IPS DF 19.7 (cell line): ENCODE data around the gene RAB2B.

ENCODE experiments used
- DNase-seq: peaks from one replicate; pipeline ENCODE4 v3.0.0-alpha.2; 2013; ENCODE audit warnings: low read depth, low spot score

RAB2B gene

DNA sequence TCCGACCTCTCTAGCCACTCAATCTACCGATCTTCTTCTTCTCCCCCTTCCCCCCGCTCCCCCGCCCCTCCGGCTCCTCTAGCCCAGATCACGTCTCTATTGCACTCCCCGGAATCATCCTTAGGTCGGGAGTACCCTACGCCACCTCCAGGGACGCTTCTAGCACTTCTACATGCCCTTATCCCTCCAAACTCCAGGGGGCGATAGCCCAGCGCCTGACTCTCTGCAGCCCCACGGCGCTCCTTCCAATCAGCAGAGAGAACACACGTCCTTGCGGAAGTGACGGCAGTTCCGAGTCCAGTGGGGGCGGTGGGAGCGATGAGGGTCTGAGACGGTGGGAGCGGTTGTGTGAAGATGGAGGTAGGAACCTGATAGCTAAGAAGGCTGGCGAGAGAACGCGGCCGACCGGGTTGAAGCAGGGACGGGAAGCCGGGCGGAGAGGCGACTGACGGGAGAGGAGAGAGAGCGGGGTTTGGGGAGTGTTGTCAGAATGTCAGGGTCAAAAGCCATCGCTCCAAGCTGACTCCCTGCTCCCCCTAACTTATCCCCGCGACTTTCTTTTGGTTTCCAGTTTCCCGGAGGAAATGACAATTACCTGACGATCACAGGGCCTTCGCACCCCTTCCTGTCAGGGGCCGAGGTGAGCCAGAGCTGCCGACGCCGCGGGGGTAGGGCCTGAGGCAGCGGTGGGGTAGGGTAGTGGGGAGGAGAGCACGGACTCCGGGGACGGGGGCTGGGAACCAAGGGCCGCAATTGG is at the start of gene RAB2B, which contains the start of gene TOX4:
TSS of gene RAB2B (minus strand) at position 35 of the 757 bp plus-strand sequence. CDS start 87 bp downstream, outside the sequence.
TSS of gene TOX4 (plus strand) at position 271 of the 757 bp plus-strand sequence. CDS start at position 355, 84 bp downstream.
- peak; percentile 98 for DNase-seq

DNA sequence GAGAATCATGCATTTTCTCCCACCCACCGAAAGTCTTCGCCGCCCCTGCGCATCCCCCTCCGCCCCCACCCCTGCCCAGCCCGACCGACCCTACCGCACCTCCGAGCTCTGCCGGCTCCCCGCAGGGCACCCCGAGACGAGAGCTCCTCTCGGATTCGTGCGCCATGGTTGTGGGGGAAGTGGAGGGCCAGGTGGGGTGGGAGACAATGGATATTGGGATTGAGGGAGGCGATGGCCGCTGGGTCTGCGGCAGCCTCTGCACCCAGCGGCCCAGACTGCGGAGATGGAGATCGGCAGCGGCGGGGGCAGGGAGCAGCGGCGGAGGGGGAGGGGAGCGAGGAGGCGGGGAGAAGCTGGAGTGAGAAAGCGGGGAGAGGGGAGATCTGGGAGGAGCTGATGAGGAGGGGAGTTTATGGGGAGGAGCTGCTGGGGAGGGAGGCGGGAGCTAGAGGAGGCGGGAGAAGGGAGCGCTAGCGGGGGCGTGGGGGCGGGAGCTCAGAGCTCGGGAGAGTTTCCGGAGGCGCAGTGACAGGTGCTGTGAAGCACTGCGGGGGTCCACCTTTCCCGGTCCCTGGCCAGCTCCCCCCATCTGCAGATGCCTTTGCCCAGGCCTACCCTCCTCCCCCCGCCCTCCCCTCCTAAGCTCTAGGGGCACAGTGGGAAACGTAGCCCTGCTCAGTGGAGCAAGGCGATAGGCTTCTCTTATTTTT is 49.4 kb upstream of the RAB2B start, which contains the start of gene SALL2:
TSS of gene SALL2 (minus strand) at position 385 of the 710 bp plus-strand sequence. CDS start at position 166, 219 bp downstream.
- DNase-seq, result peak; percentile 96

DNA sequence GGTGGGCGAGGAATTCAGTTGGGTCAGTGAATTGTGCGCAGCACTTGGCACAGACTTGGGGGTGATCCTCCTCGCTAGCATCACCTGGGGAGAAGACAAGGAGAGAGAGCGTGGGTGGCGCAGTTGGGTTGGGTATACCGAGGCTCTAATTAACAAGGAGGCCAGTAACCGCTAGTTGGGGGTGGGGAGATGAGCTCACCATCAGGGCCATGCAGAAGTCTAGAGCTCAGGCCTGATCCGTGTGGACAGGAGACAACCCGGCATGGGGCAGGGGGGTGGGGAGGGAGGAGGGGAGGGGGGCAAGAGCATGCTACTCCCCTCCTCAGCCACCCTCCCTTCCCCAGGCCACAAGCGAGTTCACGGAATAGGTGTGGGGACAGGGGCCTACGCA is 48.8 kb upstream of the RAB2B start:
- no peak for DNase-seq

DNA sequence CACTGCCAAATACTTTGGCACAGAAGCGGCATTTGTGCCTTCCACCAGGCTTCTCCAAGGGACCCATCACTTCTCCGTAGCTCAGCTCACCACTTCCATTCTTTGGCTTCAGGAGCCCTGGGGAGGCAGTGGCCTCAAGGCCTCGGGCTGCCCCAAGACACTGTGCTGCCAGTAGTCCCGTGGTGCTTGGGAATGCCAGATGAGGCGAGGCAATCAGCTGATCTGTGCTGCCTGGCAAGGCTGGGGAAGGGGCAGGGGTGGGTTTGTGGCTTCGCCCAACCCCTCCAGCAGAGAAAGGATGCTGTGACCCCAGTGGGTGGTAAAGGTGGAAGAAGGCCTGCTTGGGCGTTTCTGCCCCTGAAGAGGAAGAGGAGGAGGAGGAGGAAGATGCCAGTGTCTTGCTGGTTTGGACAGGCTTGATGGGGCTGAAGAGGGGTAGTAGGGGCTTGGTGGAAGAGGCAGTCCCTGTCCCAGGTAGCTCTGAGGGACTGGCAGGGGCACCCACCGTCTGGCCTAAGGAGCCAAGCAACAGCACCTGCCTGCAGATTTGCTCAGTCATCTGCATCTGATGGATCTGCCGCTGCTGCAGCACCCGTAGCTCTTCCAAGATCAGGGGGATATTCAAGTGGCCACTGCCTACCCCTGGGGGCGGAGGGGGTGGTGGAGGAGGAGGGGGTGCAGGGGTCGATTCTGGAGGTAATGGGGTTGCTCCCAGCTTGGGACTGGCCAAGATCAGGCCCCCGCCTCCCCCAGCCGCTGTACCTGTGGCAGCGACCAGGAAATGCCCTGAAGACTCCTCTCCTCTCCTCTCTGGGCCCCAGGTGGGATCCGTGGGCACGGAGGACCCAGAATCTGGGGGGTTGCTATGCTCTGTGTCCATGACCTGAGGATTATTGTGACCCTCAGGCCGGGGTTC is 48.1 kb upstream of the RAB2B start:
- DNase-seq, result no peak

DNA sequence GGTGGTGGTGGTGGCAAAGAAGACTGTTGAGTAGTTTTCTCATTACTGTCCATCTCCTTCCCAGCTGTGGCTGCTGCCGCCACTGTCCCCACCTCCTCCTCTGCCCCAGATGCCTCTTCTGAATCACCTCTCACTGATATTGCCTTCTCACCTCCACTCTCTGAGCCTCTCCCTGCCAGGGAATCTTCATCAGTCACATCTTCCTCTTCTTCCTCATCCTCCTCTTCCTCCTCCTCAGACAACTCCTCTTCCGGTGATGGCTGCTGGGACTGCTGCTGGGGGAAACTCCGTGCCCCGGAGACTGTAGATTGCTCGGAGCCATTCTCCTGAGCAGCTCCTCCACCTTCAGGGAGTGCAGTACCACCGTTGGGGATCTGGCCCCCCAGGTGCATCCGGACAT is 46.4 kb upstream of the RAB2B start:
- no peak for DNase-seq

DNA sequence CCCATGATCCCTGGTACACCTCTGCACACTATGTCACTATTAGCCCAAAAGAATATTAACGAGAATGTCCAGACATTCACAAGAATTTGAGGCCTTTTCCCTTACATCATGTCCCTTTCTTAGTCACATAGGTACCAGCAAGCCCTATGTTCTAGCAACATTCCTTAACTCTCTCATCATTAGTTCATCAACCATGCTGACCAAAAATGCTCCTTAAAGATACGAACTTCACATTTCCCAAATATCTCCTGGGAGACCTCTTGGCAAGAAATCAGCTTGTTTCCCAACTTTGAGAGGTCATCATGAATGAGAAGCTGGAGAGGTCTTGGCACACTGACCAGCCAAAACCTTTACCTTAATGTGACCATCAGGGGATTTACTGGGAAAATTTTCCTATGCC is 44.7 kb upstream of the RAB2B start:
- DNase-seq, result no peak

DNA sequence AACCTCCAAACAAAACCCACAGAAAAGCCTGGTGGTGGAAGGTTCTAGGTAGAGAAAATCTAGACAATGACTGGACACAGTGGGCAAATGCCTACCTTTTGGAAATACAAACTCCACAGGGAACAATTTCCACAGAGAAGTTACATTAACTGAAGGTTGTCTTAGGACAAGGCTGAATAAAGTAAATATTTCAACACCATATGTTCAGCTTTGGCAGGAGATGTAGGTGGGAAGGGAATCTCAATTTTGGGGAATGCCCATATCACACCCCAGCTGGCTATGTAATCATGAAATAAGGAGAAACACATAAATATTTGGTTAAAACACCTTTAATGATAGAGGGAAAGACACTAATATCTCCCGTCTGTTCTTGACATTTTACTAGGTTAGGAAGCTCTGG is 44.0 kb upstream of the RAB2B start:
- no peak for DNase-seq

DNA sequence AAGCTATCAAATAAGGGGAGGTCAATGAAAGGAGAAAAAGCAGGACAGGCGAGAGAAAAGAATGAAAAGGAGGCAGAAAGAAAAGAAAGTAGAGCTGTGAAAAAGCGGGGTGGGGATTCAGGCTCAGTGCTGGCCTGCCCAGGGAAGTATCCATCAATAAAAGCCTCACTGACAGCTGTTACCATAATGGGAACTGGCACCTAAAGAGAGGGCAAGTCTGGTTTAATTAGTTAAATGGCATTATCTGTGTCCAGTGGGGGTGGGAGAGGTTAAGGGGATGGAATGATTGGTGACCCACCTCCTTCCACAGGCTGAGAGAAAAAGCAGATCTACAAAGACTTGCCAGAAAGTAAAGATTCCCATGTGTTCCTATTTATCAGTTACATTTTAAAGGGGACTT is 42.0 kb upstream of the RAB2B start:
- DNase-seq, result no peak

DNA sequence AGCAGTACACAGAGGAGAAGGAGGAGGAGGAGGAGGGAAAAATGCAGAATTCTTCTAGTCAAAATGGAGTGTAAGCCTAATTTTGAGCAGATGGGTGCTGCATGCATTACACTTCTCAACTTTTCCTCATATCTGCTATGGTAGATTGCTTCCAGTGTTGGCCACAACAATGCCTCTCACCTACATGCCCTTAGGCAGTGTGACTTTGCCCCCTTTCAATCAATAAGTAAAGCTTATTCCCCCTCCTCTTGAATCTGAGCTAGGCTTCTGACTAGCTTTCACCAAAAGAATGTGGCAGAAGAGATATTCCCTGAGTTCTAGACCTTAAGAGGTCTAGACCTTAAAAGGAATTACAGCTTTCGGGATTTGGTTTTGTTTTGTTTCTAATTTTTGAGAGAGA is 37.6 kb upstream of the RAB2B start:
- DNase-seq, result no peak

DNA sequence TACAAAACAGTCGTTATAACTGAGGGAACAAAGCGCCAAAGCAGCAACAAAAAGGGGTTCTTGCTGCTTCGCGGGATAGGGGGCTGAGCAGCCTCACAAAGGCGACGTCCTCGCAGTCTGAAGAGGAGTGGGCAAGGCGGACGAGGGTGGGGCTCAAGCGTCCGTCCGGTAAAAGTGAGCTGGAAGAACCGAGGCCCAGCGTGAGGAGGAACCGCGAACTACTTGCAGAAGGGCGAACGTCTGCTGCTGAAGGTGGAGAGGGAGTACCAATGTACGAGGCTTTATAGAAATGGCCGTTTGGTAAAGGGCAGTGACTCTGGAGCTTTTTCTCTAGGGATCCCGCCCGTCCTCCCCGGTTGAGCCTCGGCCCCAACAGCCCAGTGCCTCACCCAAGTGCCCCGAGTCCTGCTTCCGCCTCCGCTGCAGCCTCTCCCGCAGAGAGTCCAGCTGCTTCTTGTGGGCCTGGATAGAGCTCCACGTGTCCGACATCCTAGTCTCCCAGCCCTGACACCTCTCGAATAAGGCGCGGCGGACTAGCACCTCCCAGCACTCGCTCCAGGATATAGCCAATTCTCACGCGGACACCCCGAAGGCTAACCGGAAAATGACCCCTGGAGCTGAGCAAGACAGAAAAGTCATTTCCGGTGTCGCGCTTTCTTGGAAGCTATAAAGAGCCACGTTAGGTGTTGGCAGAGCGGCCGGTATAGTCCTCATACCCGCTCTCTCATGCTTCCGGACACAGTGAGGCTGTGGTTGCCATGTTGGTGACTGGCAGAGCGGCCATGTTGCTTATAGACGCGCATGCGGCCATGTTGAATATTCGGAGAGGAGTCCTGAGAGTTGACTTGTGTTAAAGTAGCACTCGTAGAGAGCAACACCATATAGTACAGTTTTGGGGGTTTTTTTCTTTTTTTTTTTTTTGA is 34.2 kb upstream of the RAB2B start, which contains the start of gene METTL3:
TSS of gene METTL3 (minus strand) at position 606 of the 923 bp plus-strand sequence. CDS start at position 489, 117 bp downstream.
- DNase-seq, result peak; percentile 99

DNA sequence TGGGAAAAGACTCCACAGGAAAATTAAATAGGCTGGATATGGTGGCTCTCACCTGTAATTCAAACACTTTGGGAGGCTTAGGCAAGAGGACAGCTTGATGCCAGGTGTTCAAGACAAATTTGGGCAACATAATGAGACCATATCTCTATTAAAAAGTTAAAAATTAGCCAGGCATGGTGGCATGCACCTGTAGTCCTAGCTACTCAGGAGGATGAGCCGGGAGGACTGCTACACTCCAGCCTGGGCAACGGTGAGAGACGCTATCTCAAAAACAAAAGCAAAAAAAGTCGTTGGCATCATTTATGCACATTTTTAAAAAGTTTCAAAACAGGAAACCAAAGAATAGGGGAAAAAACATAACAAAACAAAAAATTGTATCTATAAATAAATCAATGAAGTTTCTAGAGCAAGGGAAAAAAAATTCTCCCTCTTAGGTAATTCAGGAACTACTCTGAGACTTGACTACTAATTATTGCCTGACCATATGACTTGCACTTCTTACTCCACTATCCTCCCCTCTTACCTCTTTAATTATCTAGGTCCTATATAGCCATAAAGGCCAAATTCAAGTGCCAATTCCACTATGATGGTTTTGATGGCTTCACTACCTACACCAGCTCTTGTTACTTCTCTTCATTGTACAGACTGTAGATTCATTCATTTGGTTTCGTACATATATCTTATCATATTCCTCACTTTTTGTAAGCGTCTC is 32.8 kb upstream of the RAB2B start:
- DNase-seq, result no peak

DNA sequence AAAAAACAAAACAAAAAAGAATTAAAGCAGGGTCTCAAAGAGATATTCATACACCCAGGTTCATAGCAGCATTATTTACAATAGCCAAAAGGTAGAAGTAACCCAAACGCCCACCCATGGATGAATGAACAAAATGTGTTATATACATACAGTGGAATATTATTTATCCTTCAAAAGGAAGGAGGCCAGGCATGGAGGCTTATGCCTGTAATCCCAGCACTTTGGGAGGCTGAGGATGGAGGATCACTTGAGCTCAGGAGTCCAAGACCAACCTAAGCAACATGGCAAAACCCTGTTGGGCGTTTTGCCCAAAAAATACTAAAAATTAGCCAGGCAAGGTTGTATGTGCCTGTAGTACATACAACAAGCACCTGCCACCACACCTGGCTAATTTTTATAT is 29.8 kb upstream of the RAB2B start:
- DNase-seq, result no peak

DNA sequence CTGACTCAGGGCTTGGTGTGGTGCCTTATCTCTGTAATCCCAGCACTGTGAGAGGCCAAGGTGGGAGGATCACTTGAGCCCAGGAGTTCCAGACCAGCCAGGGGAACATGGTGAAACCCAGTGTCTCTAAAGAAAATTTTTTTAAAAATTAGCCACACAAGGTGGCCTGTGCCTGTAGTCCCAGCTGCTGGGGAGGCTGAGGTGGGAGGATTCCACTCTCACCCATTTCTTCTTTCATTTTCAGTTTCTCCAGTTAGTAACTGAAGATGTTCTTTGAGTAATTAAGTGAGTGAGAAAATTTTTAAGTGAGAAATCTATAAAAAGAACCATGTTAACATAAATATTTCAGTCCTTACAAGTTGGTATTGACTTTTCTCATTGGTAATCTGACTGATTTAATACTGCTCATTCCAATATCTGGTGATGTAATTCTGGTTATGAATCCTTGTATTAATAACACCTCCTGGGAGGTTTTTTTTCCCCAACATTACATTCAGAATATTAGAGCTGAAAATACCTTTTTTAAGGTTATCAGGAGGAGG is 28.3 kb upstream of the RAB2B start:
- DNase-seq, result no peak

DNA sequence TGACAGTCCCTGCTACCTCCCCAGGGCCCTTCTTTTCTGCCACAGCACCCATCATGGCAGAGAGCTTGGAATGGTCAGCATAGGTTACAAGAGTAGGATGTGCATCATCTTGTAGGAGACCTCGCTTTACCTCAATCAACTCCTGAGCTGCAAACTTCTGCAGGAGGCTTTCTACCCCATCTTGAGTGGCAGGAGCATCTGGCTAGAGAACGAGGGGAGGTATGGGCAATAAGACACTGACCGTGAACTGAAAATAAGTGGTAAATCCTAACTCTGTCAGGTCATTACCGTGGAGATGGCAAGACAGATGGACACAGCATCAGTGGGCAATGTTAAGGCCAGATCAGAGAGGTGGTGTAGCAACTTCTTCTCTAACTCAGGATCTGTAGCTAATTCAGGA is 26.6 kb upstream of the RAB2B start:
- no peak for DNase-seq

DNA sequence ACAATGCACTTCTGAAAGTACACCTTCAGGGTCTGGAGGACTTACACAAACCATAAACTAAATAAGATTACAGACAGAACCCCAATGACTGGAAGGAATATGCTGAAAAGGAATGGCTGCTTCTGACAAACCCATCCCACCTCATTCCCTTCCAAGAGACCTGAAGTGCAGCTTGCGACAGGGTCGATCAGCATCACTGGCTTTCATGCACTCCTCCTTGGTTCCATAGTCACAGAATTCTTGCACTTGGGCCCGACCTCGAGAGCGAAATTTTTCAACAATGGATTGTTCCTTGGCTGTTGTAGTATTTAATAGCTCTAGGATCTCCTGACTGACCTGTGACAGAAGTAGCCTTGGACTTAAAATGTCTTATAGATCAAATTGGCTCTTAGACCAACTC is 24.8 kb upstream of the RAB2B start:
- no peak for DNase-seq

DNA sequence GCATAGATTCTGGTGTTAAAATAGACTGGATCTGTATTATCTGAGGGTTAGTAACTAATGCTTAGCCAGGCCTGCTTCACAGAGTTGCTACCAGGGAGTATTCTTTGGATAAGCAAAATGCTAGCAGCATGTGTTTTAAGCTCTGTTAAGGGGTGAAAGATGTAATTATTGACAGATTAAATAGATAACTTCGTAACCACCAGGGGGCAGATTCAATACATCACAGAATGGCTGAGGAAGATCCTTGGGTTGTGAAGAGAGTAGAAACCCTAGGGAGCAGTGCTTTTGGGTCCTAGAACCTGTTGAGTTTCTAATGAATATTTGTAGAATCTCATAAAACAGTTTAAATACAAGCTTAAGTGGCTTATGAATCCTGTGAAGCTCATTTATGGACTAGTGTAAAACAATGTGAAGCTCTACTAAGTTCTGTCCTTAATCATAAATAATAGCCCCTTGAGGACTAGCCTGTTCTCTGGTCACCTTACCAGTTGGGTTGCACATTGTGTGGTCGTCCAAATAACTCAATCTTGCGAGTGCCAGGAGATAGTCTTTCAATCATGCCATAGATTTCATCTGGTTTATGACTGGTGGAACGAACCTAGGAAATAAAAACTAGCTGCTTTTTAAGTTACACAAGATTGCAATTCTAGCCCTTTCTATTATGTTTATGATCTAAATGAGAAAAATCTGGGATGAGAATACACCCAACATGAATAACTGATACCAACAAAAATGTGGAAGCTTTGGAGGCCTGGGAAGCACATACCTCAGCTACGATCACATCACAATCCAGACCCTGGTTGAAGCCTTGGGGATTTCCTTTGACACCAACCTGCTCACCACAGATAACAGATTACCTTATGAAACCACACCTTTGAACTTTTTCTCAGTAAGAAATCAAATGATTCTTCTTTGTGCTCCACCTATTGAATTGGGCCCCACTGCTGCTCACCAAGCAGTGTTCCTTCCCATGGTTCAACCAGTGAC is 22.1 kb upstream of the RAB2B start:
- peak; percentile 40 for DNase-seq

DNA sequence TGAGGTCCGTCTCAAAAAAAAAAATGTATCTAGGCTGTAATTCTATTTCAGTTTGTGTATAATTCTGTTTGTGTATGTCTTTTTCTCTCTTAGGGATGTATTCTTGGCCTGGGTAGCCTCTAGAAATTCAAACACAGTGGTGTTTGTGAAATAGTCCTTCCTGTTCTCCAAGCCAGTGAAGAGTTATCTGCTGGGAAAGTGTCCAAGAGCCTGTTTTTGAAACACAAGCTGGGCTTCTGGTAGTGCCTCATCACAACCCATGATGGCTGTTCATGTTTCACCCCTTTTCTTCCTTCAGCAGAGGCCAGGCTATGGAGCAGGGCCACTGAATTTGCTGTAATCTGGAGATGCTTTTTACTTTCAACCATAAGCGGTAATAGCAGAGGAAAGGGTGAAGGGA is 19.7 kb upstream of the RAB2B start:
- no peak for DNase-seq
